GM20000 (cell line): ENCODE measurements around the gene DYNLRB2.

Experiments used
- DNase-seq: peaks from one replicate; pipeline ENCODE4 v3.0.0; 2012; ENCODE audit warnings: low spot score
- TF ChIP-seq, protein P1 (sequence below): IDR thresholded peaks from 2 replicates; pipeline ENCODE4 v1.5.1; 2012; ENCODE audit warnings: mild to moderate bottlenecking, control low read depth; ENCODE audit errors: extremely low read depth, missing control alignments

Gene DYNLRB2

DNA sequence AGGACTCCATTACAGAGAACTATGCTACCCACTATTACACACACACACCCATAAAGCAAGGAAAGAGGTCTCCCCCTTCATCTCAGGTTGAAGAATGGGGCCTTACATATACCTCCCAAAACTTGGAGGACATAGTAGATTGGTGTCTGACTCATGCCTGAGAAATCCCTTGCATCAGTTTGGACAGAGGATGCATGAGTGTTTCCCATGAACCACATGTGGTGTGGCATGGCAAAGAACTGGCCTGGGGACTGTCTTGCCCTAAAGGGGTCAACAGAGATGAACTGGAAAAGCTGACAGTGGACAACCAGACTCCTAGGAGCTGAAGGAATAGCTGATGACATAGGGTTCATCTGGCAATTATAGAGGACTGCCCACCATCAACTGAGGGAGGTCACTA is 54.0 kb downstream of the DYNLRB2 start:
- TF ChIP-seq, protein P1, sequence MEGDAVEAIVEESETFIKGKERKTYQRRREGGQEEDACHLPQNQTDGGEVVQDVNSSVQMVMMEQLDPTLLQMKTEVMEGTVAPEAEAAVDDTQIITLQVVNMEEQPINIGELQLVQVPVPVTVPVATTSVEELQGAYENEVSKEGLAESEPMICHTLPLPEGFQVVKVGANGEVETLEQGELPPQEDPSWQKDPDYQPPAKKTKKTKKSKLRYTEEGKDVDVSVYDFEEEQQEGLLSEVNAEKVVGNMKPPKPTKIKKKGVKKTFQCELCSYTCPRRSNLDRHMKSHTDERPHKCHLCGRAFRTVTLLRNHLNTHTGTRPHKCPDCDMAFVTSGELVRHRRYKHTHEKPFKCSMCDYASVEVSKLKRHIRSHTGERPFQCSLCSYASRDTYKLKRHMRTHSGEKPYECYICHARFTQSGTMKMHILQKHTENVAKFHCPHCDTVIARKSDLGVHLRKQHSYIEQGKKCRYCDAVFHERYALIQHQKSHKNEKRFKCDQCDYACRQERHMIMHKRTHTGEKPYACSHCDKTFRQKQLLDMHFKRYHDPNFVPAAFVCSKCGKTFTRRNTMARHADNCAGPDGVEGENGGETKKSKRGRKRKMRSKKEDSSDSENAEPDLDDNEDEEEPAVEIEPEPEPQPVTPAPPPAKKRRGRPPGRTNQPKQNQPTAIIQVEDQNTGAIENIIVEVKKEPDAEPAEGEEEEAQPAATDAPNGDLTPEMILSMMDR, result no peak
- no peak for DNase-seq

DNA sequence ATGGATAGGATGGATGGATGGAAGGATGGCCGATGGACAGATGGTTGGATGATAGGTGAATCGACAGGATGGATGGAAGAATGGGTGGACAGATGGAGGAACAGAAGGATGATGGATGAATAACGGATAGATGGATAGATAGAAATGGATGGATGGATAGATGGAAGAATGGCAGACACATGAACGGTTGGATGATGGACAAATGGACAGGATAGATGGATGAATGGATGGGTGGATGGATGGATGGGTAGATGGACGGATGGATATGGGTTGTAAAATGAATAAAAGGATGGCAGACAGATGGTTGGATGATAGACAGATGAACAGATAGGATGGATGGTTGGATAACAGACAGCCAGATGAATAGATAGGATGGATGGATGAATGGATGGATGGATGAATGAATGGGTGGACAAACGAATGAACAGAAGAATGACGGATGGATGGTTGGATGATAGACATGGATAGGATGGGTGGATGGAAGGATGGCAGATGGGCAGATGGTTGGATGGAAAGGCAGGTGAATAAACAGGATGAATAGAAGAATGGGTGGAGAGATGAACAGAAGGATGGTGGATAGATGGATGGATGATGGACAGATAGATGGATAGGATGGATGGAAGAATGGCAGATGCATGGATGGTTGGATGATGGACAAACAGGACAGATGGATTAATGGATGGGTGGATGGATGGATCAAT is 55.9 kb downstream of the DYNLRB2 start:
- TF ChIP-seq, protein P1, result no peak
- no peak for DNase-seq

DNA sequence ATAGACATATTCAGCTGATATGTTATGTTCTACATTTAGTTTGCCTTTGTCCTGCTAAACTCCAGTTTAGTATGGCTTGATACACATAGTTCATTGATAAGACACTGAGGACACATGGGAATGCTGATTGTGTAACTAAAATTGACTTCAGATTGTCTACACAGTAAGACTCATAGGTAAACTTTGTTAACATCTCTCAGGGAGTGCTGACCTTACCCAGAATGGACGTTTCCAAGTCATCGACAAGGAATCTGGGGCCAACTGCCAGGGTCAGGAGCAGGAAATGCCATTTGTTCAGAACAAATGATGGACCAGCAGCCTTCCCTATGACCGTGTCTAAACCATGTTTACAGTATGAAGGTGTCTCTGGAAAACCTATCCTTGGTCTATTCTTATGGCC is 58.7 kb downstream of the DYNLRB2 start:
- DNase-seq, result no peak
- TF ChIP-seq, protein P1, result no peak
